HFF-Myc (cell line): ENCODE measurements around the gene SHB.
A peak's percentile ranks its signal among the peaks of the same experiment; 100 is the strongest.

ENCODE experiments used
- DNase-seq: peaks from one replicate; pipeline ENCODE4 v3.0.0-alpha.2; 2011; ENCODE audit warnings: low read depth; ENCODE audit errors: extremely low read depth
- H3K4me3 ChIP-seq: replicated peaks from 2 replicates; pipeline ENCODE4 v1.5.1; 2011; ENCODE audit warnings: low read depth, mild to moderate bottlenecking, control low read depth, low read length
- CTCF ChIP-seq: IDR thresholded peaks from 2 replicates; pipeline ENCODE4 v1.5.1; 2012; ENCODE audit warnings: mild to moderate bottlenecking, low read depth, low read length, control low read depth; ENCODE audit errors: missing control alignments

Gene SHB

GRCh38 chr9:38064842-38065368 lies 4.1 kb downstream of the SHB start:
- no peak for TF ChIP-seq CTCF

GRCh38 chr9:38063363-38063707 lies 5.7 kb downstream of the SHB start:
- H3K4me3 ChIP-seq = no peak overlapping the region
- no peak for DNase-seq
- no peak for TF ChIP-seq CTCF

More at GRCh38 chr9:38064842-38065368, 4.1 kb downstream of the SHB start:
- DNase-seq = no peak
- H3K4me3 ChIP-seq = peak overlapping the region; percentile 68

- H3K4me3 ChIP-seq = no peak overlapping the region
- DNase-seq = no peak
- no peak for TF ChIP-seq CTCF
Observed at GRCh38 chr9:38062498-38063362, 6.3 kb downstream of the SHB start.

- DNase-seq = no peak
- TF ChIP-seq CTCF = no peak
- H3K4me3 ChIP-seq = no peak overlapping the region
Observed at GRCh38 chr9:38062106-38062497, 6.9 kb downstream of the SHB start.

GRCh38 chr9:38061326-38061977 lies 7.6 kb downstream of the SHB start:
- no peak for DNase-seq
- TF ChIP-seq CTCF = no peak
- H3K4me3 ChIP-seq = no peak overlapping the region

GRCh38 chr9:38060681-38061080 lies 8.3 kb downstream of the SHB start:
- no peak for TF ChIP-seq CTCF
- DNase-seq = no peak
- no peak overlapping the region for H3K4me3 ChIP-seq
